NCI-H2171 (cell line): Measurements from ENCODE around the gene PUS7L.
A peak's percentile ranks its signal among the peaks of the same experiment; 100 is the strongest.
"Not testable (repeated sequence)": the region's sequence is repeated elsewhere in the genome, so short reads cannot be mapped to it uniquely, and the experiment has no call there.

ENCODE experiments used
- DNase-seq: peaks from one replicate; lab custom pipeline; 2025; lab: John Stamatoyannopoulos, UW

PUS7L gene

DNA sequence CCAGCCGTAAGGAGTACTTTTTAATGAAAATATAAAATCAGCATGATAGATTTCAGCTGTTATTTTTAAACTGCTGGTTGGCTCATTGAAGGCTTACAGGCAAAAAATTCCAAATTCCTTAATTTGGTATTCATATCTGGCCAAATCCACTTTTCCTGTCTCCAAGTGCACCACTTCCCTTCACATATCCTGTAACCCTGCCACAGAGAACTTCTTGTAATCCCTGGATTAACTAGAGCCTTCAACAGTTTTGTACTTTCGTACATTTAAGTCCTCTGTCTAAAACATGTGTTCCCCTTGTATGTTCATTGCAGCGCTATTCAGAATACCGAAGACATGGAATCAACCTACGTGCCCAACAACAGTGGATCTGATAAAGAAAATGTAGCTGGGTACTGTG lies 9.6 kb downstream of the PUS7L start:
- no peak for DNase-seq

DNA sequence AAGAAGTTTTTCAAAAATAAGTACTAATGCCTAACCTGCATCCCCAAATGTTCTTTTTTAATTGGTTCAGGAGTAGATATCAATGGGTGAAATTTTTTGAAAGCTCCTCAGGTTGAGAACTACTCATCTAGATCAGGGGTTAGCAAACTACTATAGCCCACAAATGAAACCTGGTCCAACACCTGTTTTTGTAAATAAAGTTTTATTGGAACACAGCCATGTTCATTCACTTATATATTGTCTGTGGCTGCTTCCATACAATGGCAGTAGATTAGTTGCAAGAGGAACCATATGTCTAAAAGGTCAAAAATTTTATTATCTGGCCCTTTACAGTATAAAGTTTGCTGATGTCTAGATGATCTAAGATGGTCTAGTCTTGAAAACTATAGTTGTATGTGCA lies 13.8 kb downstream of the PUS7L start:
- no peak for DNase-seq

DNA sequence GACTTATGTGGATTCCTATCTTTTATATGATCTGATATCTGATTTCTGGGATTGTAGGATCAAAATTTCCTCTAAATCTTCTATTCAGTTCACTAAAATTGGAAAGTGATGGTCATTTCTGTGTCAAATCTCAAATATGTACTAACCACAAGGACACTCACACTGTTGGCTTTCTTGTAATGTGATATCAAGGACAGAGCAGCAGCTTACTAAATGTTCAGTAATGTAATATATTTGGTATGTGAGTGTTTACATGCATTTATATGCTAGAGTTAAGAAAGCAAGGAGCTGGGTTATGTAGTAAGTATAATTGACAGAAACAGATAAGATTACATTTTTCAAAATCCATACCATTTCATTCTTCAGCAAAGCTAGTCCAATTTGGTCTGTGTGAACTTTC lies 16.5 kb downstream of the PUS7L start:
- no peak for DNase-seq

DNA sequence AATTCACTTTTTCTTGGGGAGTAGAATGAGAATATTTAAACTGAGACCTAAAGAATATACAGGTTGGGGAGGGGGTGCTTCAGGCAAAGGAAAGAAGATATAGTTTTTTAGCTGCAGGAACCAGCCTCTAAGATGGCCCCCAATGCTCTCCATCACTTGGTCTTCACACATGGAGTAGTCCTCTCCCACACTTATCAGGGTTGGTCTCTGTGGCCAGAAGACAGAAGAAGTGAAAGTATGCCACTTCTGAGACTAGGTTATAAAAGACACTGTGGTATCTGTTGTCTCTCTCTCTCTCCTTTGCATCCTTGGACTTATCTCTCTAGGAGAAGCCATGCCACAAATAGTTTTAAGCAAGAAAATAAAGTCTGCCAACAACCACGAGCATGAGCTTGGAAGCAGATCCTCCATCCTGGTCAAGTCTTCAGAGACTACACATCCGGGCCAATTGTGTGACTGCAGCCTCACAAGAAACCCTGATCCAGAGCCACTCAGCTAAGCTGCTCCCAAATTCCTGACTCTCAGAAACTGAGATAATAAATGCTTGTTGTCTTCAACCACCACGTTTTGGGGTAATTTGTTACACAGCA lies 18.0 kb downstream of the PUS7L start:
- DNase-seq, result no peak

DNA sequence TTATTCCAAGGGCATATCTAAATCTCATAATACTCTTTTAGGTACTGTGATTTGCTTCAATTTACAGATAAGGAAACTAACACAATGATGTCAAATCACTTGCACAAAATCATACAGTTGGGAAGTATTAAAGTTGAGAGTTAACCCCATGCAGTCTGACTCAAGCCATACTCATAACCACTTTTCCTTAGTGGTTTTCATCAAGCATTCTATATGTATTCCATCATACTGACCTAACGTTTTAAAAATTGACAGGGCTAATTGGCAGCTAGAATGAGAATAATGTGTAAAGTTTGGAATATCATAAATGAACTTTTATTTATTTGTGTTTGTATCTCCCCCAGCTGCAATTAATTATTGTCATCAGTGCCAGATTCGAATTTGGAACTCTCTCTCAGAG lies 20.9 kb downstream of the PUS7L start:
- DNase-seq, result no peak

DNA sequence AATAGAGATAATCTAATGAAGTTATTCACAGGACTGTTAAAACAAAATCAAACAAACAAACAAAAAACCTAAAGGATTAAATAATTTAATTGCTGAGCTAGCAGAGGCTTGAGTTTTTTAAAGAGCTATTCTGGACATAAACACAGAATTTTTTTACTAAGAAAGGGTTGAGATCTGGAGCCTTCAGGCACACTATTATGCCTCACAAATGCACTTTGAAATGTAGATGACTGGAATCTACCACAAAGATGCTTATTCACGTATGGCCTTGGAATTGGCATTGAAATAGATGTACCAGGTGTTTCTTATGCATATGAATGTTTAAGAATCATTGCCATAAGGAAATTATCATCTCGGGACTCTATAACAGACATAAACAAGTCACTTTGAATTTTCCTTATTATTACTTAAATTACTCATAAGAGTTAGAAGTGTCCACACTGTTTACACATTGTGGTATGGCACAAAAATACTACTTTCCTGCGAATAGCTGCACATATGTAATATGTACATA lies 21.6 kb downstream of the PUS7L start:
- DNase-seq, result no peak

DNA sequence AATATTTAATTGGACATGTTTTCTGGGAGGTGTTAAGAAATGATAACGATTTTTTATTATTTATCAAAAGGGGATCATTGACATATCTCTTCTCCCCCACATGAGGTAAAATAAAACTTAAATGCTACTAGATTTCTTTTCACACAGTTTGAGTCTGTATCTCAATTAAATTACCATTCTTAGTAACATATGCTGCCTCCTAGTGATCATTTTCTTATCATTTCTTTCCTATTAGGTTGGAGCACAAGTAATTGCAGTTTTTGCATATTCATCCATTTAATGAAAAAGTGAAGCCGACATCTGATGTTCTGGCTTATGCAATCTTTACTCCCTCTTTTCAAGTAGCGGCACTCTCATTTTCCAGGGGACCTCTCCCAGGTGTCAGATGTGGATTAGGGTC lies 24.9 kb downstream of the PUS7L start:
- no peak for DNase-seq

DNA sequence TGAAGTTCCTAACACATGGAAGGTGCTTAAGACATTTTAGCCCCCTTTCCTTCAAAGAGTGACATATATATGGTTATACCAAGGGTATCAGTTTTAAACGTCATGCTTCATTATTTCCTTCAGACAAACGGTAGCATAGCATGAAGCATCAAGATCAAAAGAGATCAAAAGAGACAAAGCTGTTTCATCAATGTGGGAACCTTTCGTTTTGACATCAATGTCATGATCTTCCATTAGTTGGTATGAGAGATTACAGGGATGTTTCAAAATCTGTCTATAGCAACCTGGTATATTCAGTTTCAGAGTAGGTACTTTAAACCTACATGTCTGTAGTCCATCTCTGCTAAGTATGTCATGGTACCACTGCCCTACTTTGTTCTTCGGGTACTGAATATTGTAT lies 28.3 kb downstream of the PUS7L start:
- DNase-seq, result no peak

DNA sequence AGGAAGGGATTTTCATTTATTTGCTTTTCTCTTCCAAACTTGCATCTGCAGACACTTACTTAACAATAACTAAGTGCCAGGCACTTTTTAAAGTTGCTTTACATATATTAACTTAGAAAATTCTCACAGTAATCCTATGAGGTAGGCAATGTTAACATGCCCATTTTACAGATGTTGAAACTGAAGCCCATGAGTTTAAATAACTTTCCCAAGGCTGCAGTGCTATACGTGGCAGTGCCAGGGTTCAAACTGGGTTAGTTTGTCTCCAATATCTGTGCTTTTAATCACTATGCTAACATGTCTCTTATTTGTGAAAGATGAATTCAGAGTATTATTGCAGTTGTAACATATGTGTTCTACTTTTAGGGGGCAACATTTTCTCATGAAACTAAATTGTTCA lies 29.9 kb downstream of the PUS7L start:
- no peak for DNase-seq

DNA sequence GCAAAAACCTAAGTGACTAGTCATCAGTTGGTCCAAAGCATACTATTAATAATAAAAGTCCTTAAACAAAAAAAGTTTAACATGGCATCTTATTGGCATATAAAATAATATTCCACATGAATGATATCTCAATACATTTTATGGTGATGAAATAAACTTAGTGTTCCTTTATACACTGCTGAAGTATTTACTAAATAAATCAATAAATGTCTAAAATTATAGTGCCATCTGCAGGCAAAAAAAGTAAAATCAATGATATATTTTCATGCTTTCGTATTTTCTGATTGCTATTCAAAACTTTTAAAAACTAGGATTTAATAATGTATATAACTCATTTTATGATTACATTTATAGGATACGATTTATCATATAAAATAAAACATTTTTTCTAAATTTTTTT lies 30.5 kb downstream of the PUS7L start:
- DNase-seq, result no peak

DNA sequence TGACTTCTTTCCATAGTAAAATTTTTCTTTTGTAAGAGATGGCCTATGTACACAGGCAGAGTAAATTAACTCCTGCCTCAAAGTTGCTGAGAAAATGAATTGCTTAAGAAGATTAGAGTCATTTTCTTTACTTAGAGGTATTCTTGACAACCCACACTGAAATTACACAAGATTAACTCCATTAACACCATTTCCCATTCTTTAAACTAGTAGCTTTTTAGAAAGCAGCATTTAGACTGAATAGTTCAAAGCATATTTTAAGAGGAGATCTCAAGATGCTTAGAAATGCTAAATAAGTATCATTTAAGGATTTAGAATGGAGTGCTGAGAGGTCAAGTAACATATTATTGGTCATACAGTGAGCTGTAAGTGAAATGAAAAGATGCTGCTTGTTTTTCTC lies 35.5 kb downstream of the PUS7L start:
- DNase-seq, result no peak

DNA sequence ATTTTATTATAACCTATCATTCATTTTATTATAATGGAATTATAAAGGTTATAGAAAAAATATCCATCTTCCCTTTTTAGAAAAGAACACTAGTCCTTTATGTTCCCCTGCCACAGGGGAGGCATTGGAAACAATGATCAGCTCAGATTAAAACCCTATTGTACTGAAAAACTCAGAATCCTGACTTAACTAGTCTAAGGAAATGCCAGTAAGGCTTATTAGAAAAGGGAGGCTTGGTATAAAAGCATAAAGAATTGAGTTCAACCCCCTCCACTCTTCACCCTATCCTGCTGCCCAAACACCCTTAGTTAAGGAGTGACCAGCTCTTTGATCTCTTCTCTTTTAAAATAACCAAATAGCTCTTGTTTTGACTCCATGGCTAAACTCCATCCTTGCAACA lies 36.0 kb downstream of the PUS7L start:
- DNase-seq, result no peak

DNA sequence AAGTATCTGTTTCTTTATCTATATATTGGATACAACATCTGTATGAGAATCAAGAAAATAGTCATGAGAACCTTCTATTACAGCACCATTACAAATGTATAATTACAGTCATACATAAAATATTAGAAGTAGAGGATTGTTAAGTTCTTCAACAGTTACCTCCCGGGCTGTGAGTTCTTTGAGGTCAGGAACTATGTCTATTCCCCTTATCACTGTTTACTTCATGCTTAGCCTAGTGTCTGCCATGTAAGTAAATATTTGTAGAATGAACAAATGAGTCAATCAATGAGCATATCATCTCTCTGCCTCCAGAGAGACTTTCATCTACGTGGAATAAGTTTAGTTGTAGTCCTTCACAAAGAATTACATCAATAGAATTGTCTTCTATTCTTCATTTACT lies 47.2 kb downstream of the PUS7L start:
- DNase-seq, result no peak

DNA sequence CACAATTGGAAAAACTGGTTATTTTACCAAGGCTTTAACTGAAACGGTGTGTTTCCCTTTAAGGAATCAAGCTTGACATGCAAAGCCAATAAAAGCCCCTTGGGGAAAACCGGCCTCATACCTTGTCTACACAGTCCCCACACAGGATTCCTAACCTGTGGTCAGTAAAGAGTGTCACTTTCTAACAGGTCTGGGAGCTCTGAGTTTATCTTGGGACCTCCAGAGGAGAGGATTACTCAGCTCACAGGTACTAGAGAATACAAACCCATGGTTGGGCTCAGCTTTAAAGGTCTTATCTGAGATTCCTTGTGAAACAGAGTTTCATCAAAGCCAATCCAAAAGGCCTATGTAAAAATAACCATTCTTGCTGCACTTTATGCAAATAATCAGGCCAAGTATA lies 54.8 kb downstream of the PUS7L start:
- not testable (repeated sequence) for DNase-seq

DNA sequence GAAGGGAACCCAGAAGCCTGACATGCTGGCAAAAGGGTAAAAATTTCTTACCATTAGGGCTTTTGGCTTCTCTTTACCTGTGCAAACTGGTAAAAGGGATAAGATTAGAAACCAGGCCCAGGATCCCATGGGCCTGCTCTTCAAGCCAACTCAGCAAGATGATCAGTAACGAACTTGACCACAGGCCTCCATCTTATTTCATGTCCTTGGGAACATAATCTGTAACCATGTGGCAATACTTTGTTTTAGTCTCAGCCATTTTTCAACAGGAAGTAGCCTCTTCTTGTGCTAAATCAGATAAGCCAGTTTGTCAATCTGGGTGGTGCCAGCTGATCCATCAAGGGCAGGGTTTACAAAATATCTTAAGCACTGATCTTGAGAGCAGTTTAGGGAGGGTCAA lies 57.4 kb downstream of the PUS7L start:
- DNase-seq, result not testable (repeated sequence)

DNA sequence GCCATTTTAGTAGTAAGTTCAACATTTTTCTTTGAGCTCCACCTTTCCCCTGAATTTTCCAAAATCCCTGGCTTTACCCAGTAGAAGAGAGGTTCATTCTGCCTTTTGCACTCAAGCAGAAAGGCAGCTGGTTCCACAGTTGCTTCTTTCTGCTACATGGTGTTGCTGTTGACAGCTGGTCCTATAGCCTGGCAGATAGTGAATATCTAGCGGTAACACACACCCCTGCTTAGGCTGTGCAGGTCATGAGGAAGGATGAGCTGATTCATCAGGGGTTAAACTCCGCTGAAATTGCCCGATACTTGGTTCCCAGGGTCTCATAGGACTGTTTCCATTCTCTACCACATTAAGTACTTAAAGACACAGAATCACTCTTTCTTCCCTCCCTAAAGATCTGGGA lies 62.4 kb downstream of the PUS7L start:
- DNase-seq, result peak; percentile 37

DNA sequence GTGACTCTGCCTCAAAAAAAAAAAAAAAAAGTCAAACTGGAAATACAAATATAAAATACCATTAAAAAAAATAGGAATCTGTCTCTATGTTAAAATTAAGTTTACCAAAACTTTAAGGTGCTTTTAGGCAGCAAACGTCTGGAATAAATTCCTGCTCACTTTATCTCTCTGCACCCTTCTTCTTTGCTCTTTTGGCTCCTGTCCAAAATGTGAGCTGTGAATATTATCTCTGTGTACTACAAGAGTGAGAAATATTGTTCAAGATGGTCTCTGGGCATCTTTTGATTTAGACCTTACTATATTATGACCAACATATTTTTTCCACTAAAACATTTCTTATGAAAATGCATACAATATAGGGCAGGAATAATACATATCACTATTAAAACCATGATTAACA lies 63.7 kb downstream of the PUS7L start:
- no peak for DNase-seq

DNA sequence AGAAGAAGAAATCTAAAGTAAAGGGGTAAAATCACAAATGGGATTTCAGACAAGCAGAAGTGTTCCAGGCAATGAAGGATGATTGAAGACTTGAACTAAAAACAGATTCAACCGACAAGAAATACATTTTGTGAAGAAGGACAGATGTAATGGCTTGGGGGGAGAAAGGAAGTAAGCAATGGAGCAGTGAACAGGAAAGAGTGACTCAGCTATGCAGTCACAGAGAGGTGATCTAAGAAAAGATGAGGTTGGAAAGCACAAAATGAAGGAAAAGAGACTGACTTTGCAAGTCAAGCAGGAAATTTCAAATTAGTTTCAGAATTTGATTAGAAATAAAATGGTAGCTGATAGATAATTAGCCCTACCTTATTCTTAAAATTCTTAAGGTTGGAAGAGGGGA lies 66.5 kb downstream of the PUS7L start:
- no peak for DNase-seq

DNA sequence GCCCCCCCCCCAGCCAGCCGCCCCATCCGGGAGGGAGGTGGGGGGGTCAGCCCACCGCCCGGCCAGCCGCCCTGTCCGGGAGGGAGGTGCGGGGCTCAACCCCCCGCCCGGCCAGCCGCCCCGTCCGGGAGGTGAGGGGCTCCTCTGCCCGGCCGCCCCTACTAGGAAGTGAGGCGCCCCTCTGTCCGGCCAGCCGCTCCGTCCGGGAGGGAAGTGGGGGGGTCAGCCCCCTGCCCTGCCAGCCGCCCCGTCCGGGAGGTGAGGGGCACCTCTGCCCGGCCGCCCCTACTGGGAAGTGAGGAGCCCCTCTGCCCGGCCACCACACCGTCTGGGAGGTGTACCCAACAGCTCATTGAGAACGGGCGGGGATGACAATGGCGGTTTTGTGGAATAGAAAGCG lies 73.1 kb downstream of the PUS7L start:
- DNase-seq, result not testable (repeated sequence)

DNA sequence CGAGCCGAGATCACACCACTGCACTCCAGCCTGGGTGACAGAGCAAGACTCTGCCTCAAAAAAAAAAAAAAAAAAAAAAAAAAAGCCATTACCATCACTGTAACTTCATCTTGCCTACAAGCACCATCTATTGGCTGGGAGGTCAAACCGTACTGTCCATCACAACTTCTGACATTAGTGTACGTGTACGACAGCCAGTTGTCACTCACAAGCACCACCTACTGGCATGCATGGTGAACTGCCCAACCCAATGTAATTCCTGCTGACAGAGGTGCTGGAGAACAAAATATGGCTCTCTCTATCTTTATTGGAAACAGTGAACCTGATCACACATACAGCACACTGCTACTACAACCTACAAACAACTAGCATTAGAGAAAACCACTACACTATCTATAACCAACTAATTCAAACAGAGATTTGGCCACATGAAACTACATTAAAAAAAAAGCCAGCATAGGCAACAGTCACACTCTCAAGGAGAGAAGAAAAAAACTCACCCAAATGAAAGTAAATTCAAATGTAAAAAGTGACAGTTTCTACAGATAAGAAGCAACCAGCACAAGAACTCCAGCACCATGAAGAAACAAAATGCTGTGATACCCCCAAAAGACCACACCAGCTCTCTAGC lies 82.3 kb downstream of the PUS7L start:
- no peak for DNase-seq

DNA sequence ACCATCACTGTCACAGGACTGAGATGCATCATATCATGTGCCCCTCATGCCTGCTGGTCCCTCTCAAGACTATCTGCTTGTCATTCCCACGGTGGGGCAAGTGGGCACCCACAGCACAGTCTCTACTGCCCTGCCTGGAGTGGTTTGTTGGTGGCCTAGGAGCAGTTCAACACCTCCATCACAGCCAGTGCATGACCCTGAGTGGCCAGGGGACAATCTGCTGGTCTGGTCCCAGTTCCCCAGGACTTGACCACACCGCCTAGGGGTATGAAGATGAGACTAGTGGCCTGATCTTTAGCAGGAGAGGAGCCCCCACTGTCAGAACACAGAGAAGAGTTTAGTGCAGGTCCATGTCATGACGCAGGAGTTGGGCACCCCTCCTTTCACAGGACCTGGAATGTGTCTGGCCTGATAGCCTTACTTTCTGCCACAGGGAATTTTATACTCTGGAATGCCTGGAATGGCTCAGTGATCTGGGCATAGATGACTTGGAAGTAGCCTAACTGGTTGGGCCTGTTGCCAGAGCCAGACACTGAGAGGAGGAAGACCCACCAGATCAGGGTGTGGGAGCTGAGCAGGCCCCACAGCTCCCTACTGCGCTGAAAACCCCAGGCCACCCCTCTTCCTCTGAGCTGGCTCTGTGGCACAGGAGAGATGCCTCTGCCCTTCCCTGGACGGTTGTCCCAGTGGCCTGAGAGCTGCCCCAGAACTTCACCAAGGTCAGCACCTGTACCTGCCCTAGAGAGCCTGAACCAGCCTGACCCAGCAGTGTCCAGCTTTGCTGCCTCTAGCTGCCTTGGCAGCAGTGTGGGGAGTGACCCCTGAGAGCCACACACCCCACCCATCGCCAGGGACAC lies 83.3 kb downstream of the PUS7L start:
- no peak for DNase-seq

DNA sequence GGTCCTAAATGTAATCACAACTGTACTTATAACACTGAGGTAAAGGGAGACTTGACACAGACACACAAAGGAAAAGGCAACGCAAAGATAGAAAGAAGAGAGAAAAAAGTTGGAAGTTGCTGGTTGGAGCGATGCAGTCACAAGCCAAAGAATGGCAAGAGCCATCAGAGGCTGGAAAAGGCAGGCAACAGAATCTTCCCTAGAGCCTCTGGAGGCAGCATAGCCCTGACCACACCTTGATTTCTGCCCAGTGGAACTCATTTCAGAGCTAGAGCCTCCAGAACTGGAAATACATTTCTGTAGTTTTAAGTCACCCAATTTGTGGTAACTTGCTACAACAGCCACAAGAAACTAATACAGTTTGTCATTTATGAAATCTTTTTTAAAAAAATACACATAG lies 89.2 kb downstream of the PUS7L start:
- no peak for DNase-seq
